ENCODE measurements around the gene GRHPR.
"Not testable (repeated sequence)": the region's sequence is repeated elsewhere in the genome, so short reads cannot be mapped to it uniquely, and the experiment has no call there.

Gene GRHPR

DNA sequence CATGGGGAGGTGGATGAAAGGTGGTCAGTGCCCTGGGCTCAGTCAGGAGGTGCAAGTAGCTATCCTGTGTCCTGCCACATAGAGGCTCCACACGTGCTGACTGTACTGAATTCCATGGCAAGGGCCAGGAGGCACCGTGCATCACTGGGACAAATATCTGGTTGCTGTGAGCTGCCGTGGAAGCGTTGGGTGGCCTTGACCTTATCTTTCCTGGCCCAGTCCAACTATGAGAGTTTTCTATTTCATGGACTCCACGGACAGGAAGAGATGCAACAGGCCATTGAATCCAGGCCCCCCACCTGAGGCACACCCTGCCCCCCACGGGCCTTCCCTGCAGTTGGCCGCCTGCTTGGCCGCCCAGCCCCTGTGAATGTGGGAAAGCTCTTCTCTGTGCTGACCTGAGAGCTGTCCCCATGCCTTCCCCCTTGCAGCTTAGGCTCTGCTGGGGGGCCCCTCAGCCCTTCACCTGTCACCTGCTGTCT, 1.7 kb downstream of the GRHPR start:
- no peak for DNase-seq

DNA sequence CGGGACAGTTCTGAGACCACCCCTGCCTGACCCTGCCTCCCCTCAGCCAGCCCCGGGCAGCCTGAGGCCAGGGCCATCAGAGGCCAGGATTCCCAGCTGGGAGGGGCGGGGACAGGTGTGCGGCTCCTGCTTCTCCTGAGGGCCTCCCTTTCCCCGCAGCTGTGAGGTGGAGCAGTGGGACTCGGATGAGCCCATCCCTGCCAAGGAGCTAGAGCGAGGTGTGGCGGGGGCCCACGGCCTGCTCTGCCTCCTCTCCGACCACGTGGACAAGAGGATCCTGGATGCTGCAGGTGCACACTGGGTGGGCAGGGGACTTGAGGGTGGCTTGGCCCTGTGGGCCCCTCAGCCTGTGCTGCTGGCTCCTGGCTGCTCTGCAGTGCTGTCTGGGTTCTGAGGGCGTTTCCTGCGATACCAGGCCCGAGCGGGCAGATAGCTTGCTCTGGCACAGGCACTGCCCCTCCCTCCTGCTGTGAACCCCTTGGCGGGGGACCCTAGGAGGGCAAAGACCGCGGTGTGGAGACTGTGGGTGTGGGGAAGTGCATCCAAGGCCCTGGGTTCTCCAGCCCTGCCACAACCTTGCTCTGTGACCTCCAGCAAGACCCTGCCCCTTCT, 2.3 kb downstream of the GRHPR start:
- DNase-seq = no peak

DNA sequence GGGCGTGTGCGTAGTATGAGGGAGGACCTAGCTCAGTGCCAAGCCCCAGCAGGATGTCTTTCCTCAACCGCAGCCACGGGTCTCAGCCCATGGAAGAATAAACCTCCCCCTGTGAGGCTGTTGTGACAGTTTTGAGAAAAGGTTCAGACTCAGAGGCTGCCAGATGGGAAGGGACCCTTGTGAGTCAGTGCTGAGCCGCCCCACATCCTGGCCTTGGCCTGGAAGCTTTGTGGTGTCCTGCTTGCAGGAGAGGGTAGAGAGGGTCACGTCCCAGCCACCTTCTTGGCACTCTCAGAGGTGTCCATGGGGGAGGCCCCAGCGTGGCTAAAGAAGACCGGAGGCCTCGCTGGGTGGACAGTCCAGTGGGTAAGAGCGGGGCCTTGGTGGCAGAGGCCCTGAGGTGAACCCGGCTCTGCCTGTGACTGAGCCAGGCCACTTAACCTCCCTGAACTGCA, 2.8 kb downstream of the GRHPR start:
- no peak for DNase-seq

DNA sequence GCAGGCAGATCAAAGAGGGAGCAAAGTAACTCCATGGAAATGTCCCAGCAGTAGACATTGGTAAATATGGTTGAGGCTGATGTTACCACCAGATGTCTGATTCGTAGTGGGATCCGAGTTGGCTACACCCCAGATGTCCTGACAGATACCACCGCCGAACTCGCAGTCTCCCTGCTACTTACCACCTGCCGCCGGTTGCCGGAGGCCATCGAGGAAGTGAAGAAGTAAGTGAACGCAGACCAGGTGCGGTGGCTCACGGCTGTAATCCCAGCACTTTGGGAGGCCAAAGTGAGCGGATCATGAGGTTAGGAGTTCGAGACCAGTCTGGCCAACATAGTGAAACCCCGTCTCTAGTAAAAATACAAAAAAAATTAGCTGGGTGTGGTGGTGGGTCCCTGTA, 3.9 kb downstream of the GRHPR start:
- not testable (repeated sequence) for DNase-seq

DNA sequence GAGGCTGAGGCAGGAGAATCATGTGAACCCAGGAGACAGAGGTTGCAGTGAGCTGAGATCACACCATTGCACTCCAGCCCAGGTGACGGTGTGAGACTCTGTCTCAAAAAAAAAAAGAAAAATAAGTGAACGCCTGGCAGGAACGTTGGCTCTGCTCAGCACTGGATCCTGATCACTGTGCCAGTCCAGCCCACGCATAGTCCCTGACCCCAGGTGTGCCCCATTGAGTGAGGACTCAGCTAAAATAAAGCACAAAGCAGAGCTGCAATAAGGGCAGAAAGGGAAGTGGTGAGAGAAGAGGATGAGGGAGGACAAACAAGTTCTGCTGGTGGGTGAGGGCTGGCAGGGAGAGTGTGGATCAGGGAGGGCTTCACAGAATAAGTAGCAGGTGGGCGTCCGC, 4.3 kb downstream of the GRHPR start:
- DNase-seq = no peak

DNA sequence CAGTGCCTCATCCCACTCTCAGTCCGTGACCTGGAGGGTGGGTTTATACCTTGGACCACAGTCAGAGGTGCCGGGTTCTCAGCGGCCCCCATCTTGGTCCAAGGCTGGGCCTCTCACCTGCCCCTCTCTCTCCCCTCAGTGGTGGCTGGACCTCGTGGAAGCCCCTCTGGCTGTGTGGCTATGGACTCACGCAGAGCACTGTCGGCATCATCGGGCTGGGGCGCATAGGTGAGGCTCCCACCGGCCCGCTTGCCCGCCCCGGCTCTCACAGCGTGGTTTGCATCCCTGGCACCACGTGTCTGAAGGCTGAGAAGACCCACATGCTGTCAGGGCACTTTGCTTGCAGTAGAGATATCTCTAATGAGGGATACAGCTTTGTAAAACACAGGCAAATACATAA, 5.8 kb downstream of the GRHPR start:
- DNase-seq = no peak

DNA sequence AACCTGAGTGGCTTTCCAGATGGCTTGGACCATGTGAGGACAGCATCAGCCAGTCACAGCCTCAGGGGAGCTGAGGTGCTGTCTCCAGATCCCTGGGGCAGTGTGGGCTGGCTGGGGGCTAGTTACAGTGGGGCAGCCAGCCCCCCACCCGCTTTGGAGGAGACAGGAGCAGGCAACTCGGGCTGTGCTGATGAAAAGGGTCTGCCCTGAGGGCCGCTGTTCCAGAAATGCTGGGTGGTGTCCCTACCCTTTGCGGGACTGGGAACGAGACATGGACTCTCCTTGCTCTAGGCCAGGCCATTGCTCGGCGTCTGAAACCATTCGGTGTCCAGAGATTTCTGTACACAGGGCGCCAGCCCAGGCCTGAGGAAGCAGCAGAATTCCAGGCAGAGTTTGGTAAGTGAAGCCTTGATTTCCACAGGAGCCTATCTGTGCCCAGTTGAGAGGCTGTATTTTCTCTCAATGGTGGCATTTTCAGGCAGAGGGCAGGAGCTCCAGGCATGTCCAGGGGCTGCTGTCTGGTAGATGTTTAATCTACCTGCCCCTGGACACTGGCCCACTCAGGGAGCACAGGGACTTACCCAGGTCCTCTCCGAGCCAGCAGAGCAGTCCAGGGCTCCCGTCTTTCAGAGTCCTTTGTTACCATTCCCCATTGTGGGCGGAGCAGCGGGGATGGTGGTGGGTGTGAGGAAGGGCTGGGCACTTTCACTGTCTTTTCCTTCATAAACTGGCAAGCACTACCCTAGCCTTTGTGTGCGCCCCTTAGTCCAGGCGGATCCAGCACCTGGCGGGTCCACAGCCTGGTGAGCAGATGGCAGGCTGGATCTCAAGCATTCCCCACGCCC, 7.2 kb downstream of the GRHPR start:
- DNase-seq = no peak

DNA sequence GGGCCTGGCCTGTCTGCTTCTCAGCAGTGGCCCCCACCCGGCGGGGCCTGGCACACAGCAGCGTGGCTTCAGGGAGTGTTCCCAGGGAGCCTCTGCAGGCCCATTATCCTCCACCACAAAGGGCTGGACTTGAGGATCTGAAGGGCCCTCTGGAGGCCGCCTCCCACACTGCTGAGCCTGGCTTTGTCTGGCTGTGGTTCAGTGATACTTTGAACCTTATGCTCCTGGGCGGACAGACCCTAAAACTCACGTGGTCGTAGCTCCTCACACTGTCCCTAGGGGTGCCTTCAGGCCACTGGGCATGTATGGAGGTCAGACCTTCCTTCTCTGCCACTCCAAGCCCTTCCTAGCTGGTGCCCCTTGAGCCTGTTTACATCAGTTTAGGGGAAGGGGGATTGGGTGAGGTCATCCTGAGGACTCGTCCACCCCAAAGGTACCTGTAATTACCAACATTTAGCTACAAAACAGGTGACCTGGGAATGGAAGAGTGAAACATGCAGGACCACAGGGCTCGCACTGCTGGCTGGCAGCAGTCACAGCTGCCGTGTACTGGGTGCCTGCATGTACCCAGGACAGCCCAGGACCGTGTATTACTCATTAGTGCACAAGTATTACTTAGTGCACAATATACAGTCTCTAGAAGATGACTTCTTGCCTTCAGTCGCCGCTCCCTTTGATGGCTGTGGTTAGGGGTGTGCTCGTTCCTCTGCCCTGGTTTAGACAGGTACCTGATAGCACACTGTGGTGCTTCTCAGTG, 8.5 kb downstream of the GRHPR start:
- no peak for DNase-seq

DNA sequence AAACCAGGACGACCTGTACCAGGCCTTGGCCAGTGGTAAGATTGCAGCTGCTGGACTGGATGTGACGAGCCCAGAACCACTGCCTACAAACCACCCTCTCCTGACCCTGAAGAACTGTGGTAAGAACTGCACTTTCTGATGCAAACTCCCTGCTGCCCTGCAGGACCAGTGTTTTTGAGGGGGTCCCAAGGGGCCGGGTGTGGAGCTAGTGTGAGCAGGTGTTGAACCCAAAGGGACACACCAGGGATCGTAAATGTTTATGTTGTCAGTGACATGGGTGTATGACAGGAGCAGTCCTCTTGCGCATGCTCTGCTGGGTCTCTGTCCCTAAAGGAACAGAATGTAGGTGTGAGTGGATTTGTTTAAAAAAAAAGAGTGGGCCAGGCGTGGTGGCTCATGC, 9.5 kb downstream of the GRHPR start:
- no peak for DNase-seq

DNA sequence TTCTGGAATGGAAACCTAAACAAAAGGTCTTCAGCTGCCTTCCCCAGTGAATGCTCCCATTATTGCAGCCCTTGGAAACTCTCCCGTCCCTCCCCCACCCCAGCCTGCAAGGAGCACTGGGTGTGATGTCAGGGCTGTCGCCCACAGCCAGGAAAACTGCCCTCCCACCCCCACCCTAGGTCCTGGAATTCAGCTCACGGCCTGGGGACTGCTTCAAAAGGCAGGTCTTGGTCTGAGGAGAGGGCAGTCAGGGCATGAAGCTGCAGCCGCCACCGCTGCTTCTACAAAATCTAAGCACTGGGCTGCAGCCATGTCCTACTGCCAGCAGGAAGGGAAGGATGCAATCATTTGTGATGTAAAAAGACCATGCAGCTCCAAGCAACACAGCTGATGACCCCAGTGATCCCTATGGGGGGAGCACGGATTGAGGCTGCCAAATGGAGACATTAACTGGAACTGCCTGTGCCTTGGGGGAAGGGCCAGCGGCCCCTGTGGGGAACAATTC, 11.4 kb downstream of the GRHPR start:
- no peak for DNase-seq

DNA sequence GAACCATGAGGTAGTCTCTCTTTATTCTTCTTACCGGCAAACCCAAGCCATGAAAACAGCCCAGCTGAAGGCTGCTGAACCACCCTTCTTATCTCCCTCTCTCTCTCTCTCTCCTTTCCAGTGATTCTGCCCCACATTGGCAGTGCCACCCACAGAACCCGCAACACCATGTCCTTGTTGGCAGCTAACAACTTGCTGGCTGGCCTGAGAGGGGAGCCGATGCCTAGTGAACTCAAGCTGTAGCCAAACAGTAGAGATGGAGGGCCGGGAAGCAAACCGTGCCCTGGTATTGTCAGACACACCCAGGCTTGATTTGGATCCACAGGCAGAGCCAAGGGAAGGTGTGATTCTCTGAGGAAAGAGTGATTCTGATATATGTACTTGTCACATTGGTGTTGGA, 14.0 kb downstream of the GRHPR start:
- no peak for DNase-seq

DNA sequence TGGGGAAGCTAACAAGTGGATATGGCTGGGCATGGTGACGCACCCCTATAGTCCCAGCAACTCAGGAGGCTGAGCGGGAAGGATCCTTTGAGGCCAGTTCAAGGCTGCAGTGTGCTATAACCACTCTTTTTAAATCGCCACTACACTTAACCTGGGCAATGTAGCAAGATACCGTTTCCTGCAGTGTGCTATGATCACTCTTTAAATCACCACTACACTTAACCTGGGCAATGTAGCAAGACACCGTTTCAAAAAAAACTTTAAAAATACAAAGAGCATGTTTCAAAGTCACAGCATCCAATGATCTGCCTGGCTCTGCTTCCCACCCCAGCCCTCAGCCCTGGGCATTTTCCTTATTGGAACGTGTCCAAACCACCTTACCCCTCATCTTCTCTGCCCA, 14.5 kb downstream of the GRHPR start:
- DNase-seq = no peak

DNA sequence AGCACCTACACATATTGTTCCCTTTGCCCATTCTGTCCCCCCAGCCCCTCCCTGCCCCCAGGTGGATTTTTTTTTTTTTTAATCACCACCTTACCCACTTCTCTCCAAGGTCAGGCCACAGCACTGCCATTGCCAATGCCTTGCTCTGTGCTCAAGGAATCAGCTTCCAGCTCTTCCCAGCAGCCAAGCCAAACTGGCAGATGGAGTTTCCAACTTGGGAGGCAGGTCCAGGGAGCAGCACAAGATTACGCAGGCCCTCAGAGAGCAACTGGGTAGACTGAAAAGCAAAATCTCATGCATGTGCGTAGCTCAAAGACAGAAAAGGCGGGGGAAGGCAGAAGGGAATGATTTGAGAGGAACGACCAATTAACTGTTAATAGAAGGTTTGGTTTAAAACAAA, 15.1 kb downstream of the GRHPR start:
- no peak for DNase-seq

DNA sequence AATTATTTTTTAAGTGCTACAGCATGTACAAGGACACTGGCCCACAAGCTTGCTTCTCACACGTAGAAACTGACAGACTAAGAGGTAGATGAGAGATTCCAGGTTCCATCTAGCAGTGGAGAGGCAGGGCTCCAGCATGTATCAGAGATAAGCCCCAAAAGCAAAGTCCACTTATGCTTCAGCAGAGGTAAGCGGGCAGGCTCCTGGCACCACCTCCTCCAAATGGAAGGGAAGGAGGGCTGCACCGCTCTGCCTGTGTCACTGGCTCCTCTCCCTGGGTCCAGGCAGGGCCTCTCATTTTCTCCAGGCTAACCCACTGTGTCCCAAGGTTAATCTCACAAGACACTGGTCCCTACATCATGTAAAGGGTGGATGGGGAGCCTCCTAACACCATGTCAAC, 15.9 kb downstream of the GRHPR start:
- DNase-seq = no peak

DNA sequence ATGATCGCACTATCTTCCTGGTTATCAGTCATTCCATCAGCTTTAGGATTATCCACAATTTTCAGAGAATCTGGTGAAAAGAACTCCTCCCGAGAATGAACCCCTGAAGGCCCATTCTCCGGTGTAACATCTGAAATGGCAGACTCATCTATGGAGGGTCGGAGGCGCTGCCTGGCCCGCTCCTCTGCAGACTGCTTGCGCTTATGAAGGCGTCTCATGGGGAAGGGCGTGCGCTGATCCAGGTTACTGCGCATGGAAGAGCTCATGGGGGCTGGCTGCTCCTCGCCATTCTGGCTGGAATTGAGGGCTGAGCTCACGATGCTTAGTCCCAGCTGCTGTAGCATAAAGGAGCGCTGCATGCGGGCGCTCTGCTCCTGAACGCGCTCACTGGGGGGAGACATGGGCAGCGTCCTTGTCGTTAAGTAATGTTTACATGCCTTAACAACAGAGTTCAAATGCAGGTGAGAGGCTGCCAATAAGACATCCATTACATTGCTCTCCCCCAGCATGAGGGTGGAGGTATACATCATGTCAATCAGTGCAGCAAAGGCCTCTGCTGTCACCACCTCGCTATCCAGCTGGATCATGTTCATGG, 19.4 kb downstream of the GRHPR start:
- no peak for DNase-seq

DNA sequence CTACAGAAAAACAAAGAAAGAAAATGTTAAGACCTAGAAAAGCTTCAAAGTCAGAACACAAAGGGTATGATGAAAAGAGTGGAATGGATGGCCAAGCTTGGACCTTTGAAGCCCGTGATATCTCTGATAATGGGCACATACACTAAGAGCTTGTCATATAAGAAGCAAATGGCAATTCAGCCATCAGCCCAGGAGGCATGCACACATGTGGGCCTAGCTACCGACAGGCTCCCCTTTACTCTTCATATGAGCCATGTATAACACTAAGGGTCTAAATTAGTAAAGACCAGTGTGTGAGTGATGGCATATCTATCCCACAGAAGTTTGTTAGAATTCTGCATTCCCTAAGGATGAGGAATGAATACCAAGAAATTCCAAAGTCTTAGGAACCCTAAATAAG, 20.1 kb downstream of the GRHPR start:
- DNase-seq = no peak

DNA sequence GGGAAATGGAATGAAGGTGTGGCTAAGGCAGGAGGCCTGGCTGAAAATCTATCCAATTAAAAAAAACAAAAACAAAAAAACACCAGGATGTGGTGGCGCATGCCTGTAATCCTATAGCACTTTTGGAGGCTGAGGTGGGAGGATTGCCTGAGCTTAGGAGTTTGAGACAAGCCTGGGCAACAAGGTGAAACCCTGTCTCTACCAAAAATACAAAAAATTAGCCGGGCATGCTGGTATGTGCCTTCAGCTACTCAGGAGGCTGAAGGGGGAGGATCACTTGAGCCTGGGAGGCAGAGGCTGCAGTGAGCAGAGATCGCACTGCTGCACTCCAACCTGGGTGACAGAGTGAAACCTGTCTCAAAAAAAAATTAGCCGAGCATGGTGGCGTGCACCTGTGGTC, 21.1 kb downstream of the GRHPR start:
- DNase-seq = no peak

DNA sequence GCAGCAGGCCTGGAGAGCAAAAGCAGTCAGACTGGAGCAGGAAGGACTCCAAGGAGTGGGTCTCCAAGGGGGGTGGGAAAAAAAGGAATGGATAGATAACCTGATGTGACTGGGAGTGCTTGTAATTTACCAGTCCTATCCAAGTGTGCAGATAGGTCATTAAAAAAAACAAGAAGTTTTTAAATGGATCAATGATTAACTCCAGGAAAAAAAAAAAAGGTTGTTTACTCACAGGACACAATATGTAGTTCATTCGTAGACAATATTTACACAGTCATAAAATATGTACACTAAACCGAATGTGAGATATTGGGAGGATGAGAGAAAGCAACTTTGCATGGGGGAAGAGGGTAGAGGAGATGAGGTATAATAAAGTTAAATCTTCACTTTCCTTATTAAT, 22.4 kb downstream of the GRHPR start:
- DNase-seq = no peak

DNA sequence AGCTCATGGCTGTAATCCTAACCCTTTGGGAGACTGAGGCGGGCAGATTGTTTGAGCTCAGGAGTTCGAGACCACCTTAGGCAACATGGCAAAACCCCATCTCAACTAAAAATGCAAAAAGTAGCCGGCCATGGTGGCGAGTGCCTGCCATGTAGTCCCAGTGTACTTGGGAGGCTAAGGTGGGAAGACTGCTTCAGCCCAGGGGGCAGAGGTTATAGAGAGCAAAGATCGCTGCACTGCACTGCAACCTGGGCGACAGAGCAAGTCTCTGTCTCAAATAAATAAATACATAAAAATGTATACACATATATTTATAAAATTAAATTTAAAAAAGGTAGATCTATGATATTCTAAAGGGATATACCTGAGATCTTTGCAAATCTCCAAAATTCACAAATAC, 23.3 kb downstream of the GRHPR start:
- DNase-seq = no peak

DNA sequence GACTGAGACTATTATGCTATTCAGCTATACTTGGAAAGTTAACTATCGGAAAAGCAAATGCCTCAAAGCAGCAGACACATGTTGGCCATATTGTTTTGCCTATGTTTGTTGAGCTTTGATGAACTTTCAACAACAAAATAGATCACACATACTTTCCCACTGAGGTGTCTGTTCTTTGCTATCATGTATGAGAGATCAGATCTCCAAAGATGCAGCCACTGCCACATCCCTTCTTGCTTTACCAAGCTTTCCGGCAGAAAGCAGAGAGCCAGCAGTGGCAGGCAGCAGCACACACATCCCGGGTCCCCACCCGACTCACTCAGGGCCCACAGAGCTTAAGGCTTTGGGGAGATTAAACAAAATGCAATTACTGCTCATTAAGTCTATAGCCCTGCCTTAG, 23.9 kb downstream of the GRHPR start:
- DNase-seq = no peak

DNA sequence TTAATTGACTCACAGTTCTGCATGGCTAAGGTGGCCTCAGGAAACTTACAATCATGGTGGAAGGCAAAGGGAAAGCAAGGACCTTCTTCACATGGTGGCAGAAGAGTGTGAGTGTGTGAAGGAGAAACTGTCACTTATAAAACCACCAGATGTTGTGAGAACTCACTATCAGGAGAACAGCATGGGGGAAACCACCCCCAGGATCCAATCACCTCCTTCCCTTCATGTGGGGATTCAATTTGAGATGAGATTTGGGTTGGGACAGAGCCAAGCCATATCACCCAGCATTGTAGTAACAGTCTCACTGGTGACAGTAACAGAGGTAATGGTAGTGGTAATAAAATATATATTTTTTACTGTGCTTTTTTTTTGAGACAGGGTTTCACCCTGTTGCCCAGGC, 24.6 kb downstream of the GRHPR start:
- DNase-seq = no peak

DNA sequence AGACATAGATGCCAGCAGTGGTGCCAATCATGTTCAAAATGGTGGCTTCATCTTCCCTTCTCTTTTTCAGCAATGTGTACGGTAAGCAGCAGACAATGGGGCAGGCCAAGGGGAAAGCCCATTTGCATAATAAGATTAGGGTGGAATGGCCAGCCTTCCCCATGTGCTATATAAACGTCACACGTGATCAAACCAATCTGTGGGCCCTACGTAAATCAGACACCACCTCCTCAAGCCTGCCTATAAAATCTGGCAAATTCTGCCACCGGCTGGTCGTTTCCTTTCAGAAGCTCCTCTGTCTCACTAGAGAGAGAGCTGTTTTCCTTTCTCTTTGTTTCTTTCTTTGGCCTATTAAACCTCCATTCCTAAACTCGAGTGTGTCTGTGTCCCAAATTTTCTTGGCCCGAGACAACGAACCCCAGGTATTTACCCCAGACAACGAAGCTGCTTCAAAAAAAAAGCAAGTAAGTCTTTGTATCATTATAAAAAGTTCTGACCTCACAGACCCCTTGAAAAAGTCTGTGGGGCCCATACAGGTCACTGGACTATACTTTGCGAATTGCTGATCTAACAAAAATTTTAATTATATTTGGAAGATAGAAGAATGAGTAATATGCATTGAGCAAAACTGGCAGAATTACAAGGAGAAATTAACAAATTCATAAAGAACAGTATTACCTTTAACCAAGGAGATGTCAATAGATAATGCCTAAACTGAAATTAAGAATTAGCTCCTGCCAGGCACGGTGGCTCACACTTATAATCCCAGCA, 27.6 kb downstream of the GRHPR start:
- DNase-seq = no peak
